Gastroesophageal sphincter (tissue), 3 donors: Measurements from ENCODE around the gene CBLN3.

Experiments used
- EP300 ChIP-seq: sonication (generic); formaldehyde crosslinking; IDR thresholded peaks from one replicate; pipeline ENCODE4 v1.6.1; 2017; ENCODE audit warnings: antibody characterized with exemption, mild to moderate bottlenecking
- POLR2A ChIP-seq, 2 donors: fragments of 450-650 bp; IDR thresholded peaks; one replicate each; pipeline ENCODE4 v1.6.1; 2017; ENCODE audit warnings: antibody characterized with exemption in 2 of 2, mild to moderate bottlenecking in 2 of 2, moderate library complexity in 1 of 2
- POLR2AphosphoS5 ChIP-seq: sonication (generic); formaldehyde crosslinking; IDR thresholded peaks from one replicate; pipeline ENCODE4 v1.6.1; 2017; ENCODE audit warnings: antibody characterized with exemption
- TF ChIP-seq, protein P1 (sequence below), 4 experiments: fragments of 200-600 bp in 2 of 4; fragments of 450-650 bp in 2 of 4; sonication (generic) in 1 of 4; IDR thresholded peaks; one replicate each; pipeline ENCODE4 v1.5.1; 2017 to 2019; ENCODE audit warnings: antibody characterized with exemption in 4 of 4, mild to moderate bottlenecking in 2 of 4, moderate library complexity in 2 of 4

DNA sequence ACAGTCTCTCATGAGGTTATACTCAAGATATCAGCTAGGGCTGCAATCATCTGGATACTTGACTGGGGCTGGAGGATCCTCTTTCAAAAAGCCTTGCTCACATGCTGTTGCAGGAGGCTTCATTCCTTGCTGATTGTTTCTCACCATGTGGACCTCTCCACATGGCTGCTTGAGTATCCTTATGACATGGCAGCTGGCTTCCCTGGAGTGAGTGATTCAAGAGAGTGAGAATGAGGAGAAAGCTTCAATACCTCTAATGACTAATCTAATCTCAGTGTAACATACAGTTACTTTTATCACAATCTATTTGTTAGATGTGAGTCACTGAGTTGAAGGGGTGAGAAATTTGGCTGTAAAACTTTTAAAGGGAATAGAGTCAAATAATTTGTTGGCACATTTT is 27.5 kb upstream of the CBLN3 start:
- TF ChIP-seq POLR2A (IDR thresholded peaks at IDR 0.05): no peak
- TF ChIP-seq, protein P1, sequence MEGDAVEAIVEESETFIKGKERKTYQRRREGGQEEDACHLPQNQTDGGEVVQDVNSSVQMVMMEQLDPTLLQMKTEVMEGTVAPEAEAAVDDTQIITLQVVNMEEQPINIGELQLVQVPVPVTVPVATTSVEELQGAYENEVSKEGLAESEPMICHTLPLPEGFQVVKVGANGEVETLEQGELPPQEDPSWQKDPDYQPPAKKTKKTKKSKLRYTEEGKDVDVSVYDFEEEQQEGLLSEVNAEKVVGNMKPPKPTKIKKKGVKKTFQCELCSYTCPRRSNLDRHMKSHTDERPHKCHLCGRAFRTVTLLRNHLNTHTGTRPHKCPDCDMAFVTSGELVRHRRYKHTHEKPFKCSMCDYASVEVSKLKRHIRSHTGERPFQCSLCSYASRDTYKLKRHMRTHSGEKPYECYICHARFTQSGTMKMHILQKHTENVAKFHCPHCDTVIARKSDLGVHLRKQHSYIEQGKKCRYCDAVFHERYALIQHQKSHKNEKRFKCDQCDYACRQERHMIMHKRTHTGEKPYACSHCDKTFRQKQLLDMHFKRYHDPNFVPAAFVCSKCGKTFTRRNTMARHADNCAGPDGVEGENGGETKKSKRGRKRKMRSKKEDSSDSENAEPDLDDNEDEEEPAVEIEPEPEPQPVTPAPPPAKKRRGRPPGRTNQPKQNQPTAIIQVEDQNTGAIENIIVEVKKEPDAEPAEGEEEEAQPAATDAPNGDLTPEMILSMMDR (IDR thresholded peaks at IDR 0.05): no peak
- TF ChIP-seq EP300: no peak
- TF ChIP-seq POLR2AphosphoS5: no peak
